Measurements from ENCODE around the gene GRIP1. TPM values are rescaled to one million over a fixed set of nuclear protein-coding genes. Genes with fewer than 3 reads are reported as not detected.

Gene GRIP1
- polyA plus RNA-seq, 2 donors, result 1.5 to 2.4 TPM

DNA sequence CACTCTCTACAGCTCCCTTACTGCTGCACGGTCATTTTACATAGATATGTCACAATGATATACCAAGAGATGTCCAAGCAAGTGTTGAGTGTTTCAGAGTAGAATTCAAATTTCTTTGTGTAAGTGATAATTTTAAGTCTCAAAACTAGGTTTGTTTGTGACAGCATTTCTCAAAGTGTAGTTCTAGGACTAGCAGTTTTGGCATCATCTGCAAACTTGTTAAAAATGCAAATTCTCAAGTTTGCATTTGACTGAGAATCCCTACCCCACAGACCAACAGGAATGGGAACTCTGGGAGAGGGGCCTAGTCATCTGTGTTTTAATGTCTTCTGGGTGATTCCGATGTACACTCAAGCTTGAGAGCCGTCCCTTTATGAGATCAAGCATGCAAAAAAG lies 279.0 kb downstream of the GRIP1 start:
- WGBS, 2 donors, result 85 to 94% methylated on average over 3 of the region's 3 CpGs
- H3K4me3 ChIP-seq (ENCODE audit: low read depth in 1 of 2, low read length in 2 of 2), result no peak overlapping the region

DNA sequence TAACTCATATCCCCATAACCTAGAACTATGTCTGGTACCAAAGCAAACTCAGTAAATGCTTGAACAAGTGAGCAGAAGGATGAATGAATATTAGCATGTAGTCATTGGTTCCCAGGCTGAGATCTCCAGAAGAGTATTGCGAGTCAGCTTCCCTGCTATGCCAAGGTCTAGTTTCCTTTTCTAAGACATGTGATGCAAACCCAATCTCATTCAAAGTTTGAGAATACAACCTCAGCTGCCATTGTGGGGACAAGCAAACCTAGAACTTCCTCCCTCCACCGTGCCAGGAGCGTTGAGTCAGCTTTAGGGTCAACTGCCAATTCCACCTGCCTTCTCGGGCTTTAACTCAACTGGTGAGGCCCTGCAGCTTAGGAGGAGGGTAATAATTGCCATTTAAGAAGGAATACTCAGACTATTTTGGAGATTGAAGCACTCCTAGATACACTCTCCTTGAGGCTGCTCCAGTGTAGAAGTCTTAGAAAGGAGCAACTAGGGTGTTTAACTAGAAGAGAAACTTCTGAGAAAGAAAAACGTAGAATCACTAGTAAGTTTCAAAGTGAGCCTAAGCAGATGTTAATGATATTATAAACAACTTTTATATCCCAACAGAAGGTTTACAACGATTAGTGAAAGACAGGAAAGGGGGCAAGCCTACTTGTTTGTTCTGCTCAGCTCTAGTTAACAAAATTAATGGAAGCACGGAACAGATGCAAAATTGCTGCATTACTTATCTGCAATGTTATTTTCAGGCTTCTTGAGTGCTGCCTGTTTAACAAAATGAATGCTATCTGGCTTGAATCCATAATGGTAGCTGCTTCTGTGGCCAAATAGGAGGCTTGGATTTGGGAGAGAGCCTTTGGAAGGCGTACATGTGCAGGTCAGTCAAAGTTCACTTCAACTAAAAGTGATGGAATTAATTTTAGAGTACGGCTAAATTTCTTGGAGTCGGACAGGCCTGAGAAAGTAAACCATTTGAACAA lies 279.7 kb downstream of the GRIP1 start:
- no peaks in the 10 kb centered on the region for H3K36me3 ChIP-seq (ENCODE audit: control insufficient read depth in 2 of 2, insufficient read depth in 2 of 2, low read length in 1 of 2)
- H3K4me1 ChIP-seq (ENCODE audit: control insufficient read depth in 2 of 2, insufficient read depth in 2 of 2, low read length in 1 of 2), result peaks cover 0 to 2% of the 10 kb centered on the region in 2 donors
- no peak overlapping the region for H3K27ac ChIP-seq (ENCODE audit: low read depth in 2 of 2, low read length in 1 of 2)
- no peaks in the 10 kb centered on the region for H3K9me3 ChIP-seq (ENCODE audit: control insufficient read depth in 2 of 2, insufficient read depth in 1 of 2, low read depth in 1 of 2, low read length in 1 of 2)
- WGBS, 2 donors, result 58 to 65% methylated on average over 10 of the region's 10 CpGs
- H3K27me3 ChIP-seq (ENCODE audit: control insufficient read depth in 1 of 2, insufficient read depth in 2 of 2, low read length in 2 of 2), result no peaks in the 10 kb centered on the region
- no peak overlapping the region for H3K4me3 ChIP-seq (ENCODE audit: low read depth in 1 of 2, low read length in 2 of 2)

More for the DNA sequence above, 279.0 kb downstream of the GRIP1 start:
- Histone ChIP-seq H3K36me3 (ENCODE audit: control insufficient read depth in 2 of 2, insufficient read depth in 2 of 2, low read length in 1 of 2) (no peaks in the 10 kb centered on the region), H3K27ac (ENCODE audit: low read depth in 2 of 2, low read length in 1 of 2) (no peak overlapping the region), H3K27me3 (ENCODE audit: control insufficient read depth in 1 of 2, insufficient read depth in 2 of 2, low read length in 2 of 2) (no peaks in the 10 kb centered on the region), H3K4me1 (ENCODE audit: control insufficient read depth in 2 of 2, insufficient read depth in 2 of 2, low read length in 1 of 2) (peaks cover 0 to 2% of the 10 kb centered on the region in 2 donors), H3K9me3 (ENCODE audit: control insufficient read depth in 2 of 2, insufficient read depth in 1 of 2, low read depth in 1 of 2, low read length in 1 of 2) (no peaks in the 10 kb centered on the region)

DNA sequence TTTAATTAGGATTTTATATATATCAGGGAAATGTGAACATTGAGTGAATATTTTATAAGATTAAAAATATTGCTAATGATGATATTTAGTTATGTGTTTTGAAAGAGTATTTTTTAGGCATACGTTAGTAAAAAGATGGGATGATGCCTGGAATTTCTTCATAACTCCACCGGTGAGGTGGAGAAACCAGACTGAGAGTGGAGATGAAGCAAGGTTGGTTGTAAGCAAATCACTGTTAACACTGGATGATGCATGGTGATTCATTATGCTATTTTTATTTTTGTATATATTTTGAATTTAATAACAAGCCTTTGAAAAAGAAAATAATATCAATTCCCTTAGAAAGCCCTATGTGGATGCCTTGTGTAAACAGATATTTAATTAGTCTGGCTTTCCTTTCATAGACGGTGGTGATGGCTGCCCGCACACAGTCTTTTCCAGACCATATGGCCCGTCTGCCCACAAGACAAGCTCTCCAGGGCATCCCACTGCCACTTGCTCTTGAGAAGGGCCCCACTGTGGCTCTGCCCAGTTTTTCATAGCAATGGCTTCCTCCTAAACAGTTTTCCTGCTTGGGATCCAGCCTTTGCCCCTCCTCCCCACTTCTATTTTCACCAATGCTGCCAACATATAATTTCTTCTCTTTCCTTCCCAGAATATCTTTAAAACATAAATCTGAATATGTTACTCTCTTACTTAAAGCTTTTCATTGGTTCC lies 281.1 kb downstream of the GRIP1 start:
- Histone ChIP-seq H3K4me3 (ENCODE audit: low read depth in 1 of 2, low read length in 2 of 2) (no peak overlapping the region), H3K9me3 (ENCODE audit: control insufficient read depth in 2 of 2, insufficient read depth in 1 of 2, low read depth in 1 of 2, low read length in 1 of 2) (no peaks in the 10 kb centered on the region), H3K4me1 (ENCODE audit: control insufficient read depth in 2 of 2, insufficient read depth in 2 of 2, low read length in 1 of 2) (peaks cover 0 to 2% of the 10 kb centered on the region in 2 donors), H3K27ac (ENCODE audit: low read depth in 2 of 2, low read length in 1 of 2) (no peak overlapping the region), H3K27me3 (ENCODE audit: control insufficient read depth in 1 of 2, insufficient read depth in 2 of 2, low read length in 2 of 2) (no peaks in the 10 kb centered on the region), H3K36me3 (ENCODE audit: control insufficient read depth in 2 of 2, insufficient read depth in 2 of 2, low read length in 1 of 2) (no peaks in the 10 kb centered on the region)
- WGBS, 2 donors, result 90 to 94% methylated on average over 5 of the region's 5 CpGs

DNA sequence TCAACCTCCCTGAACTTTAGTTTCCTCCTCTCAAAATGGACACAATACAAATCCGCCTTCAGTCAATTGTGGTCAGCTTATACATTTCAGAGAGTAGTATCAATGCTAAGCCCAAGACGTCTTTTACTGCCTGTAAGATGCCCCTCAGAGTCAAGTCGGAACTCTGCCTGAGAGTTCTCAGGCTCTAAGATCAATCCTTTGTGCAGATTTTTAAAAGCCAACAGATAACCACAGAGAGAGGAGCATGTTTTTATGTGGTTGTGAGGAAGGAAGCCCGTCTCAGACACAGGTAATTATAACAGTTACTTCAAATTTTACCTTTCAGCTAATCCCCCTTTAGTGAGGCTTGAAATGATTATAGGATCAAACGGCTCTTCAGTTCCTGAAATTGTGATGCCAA lies 285.0 kb downstream of the GRIP1 start:
- H3K4me1 ChIP-seq (ENCODE audit: control insufficient read depth in 2 of 2, insufficient read depth in 2 of 2, low read length in 1 of 2), result no peaks in the 10 kb centered on the region
- WGBS, 2 donors, result 57 to 62% methylated on average over 5 of the region's 5 CpGs
- H3K27me3 ChIP-seq (ENCODE audit: control insufficient read depth in 1 of 2, insufficient read depth in 2 of 2, low read length in 2 of 2), result no peaks in the 10 kb centered on the region
- no peaks in the 10 kb centered on the region for H3K9me3 ChIP-seq (ENCODE audit: control insufficient read depth in 2 of 2, insufficient read depth in 1 of 2, low read depth in 1 of 2, low read length in 1 of 2)
- H3K4me3 ChIP-seq (ENCODE audit: low read depth in 1 of 2, low read length in 2 of 2), result no peak overlapping the region
- H3K27ac ChIP-seq (ENCODE audit: low read depth in 2 of 2, low read length in 1 of 2), result no peak overlapping the region
- peaks cover 0 to 2% of the 10 kb centered on the region in 2 donors for H3K36me3 ChIP-seq (ENCODE audit: control insufficient read depth in 2 of 2, insufficient read depth in 2 of 2, low read length in 1 of 2)

DNA sequence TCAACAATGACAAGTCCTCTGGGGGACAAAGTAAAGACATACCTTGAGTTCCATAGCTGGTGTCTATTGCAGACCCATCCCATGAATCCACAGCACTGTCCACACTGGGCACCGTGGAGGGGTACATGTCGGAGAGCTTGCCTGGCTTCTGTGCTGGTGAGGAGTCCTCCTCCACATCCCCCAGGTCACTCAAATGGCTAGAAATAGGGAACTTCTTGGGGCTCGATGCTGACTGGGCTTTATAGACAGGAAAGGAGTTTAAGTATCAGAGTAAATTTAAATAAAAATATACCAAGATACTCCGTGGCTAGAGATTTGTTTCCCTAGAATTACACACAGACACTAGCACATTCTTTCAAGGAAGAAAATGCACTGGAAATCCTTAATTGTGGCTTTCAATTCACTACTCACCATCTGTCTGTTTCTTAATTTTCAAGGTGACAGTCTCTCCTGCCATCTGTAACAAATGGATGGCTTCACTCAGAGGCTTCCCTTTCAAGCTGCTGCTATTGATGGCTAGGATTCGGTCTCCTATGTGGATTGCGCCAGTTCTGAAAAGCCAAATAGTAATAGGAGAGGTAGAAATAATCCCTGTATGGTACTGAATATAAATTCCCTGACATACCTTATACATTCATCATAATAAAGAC lies 286.5 kb downstream of the GRIP1 start:
- Histone ChIP-seq H3K4me3 (ENCODE audit: low read depth in 1 of 2, low read length in 2 of 2) (no peak overlapping the region), H3K27me3 (ENCODE audit: control insufficient read depth in 1 of 2, insufficient read depth in 2 of 2, low read length in 2 of 2) (no peaks in the 10 kb centered on the region), H3K36me3 (ENCODE audit: control insufficient read depth in 2 of 2, insufficient read depth in 2 of 2, low read length in 1 of 2) (peaks cover 0 to 2% of the 10 kb centered on the region in 2 donors), H3K9me3 (ENCODE audit: control insufficient read depth in 2 of 2, insufficient read depth in 1 of 2, low read depth in 1 of 2, low read length in 1 of 2) (no peaks in the 10 kb centered on the region), H3K27ac (ENCODE audit: low read depth in 2 of 2, low read length in 1 of 2) (no peak overlapping the region), H3K4me1 (ENCODE audit: control insufficient read depth in 2 of 2, insufficient read depth in 2 of 2, low read length in 1 of 2) (no peaks in the 10 kb centered on the region)
- 85 to 92% methylated on average over 6 of the region's 6 CpGs for WGBS, 2 donors

DNA sequence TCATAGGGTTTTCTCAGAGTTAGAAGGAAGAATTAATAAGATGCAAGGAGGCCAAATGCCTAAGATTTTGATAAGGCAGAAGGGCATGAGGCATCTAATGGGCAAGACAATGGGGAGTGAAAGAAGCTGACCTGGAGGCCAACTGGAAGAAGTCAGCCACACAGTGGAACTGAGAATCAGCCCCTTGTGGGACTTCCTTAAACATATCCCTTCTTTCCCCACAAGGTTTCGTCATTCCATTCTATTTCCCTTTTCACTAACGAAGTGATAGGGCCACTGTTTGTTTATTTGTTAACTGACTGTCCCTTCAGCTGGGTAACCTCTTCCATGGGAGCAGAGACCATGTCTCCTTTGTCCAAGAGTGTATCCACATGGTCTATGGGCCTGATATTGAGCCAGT lies 290.4 kb downstream of the GRIP1 start:
- Histone ChIP-seq H3K27ac (ENCODE audit: low read depth in 2 of 2, low read length in 1 of 2) (no peak overlapping the region), H3K4me3 (ENCODE audit: low read depth in 1 of 2, low read length in 2 of 2) (no peak overlapping the region), H3K27me3 (ENCODE audit: control insufficient read depth in 1 of 2, insufficient read depth in 2 of 2, low read length in 2 of 2) (no peaks in the 10 kb centered on the region), H3K4me1 (ENCODE audit: control insufficient read depth in 2 of 2, insufficient read depth in 2 of 2, low read length in 1 of 2) (no peaks in the 10 kb centered on the region), H3K36me3 (ENCODE audit: control insufficient read depth in 2 of 2, insufficient read depth in 2 of 2, low read length in 1 of 2) (peaks cover 0 to 2% of the 10 kb centered on the region in 2 donors), H3K9me3 (ENCODE audit: control insufficient read depth in 2 of 2, insufficient read depth in 1 of 2, low read depth in 1 of 2, low read length in 1 of 2) (no peaks in the 10 kb centered on the region)
- WGBS, 2 donors, result 65 to 76% methylated on average over 2 of the region's 2 CpGs

DNA sequence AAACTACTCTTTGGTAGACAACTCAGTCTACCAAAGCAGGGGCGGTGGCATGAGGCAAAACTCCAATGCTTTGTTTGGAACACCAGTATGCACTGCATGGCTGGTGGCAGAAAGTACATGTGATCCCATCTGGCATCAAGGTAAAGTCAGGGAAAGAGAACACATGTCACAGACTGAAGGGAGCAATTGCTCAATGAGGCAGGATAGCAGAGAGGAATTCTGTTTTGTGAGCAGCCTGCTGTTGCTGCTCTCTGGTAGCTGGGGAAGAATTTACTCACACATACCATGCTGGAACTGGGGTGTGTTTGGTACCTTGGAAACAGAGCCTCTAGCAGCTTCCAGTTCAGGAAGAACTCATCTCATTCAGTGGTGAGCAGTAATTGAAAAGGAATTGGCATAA lies 291.8 kb downstream of the GRIP1 start:
- H3K27me3 ChIP-seq (ENCODE audit: control insufficient read depth in 1 of 2, insufficient read depth in 2 of 2, low read length in 2 of 2), result no peaks in the 10 kb centered on the region
- 73 to 100% methylated on average over 1 of the region's 1 CpG for WGBS, 2 donors

DNA sequence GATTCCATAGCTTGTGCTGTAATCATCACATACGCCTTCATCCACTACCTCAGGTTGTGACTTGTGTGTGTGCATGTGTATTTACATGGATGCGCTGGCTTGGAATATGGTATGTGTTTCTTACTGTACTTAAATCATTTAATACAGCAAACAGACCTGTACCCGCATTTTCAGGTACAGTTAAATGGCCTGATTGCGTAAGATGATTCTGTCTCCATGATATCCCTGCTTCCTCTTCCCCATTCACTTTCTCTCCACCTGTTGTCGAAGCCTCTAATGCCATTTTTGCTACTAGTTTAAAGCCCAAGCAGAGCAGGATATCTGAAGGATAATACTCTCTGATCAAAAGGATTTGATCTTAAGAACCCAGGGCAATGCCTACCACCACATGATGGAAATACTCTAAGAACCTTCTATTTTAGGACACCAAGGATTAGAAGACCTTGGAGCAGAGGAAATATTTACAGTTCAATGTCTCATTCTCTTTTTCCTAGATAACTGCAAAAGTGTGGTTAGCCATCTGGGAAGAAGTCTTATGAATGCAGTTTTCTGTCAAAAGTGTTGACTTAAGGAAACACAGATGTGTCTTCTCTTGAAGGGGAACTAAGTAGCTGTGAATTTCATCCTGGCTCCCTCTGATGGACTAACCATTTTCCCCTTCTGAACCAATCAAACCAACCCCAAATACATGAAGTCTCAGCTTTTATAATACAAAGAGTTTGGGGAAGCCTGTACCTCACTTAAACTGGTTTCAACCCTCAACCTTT lies 297.9 kb downstream of the GRIP1 start:
- H3K4me3 ChIP-seq (ENCODE audit: low read depth in 1 of 2, low read length in 2 of 2), result no peak overlapping the region
- no peaks in the 10 kb centered on the region for H3K36me3 ChIP-seq (ENCODE audit: control insufficient read depth in 2 of 2, insufficient read depth in 2 of 2, low read length in 1 of 2)
- WGBS, 2 donors, result 94 to 96% methylated on average over 5 of the region's 5 CpGs
- no peaks in the 10 kb centered on the region for H3K9me3 ChIP-seq (ENCODE audit: control insufficient read depth in 2 of 2, insufficient read depth in 1 of 2, low read depth in 1 of 2, low read length in 1 of 2)
- no peaks in the 10 kb centered on the region for H3K4me1 ChIP-seq (ENCODE audit: control insufficient read depth in 2 of 2, insufficient read depth in 2 of 2, low read length in 1 of 2)
- no peaks in the 10 kb centered on the region for H3K27me3 ChIP-seq (ENCODE audit: control insufficient read depth in 1 of 2, insufficient read depth in 2 of 2, low read length in 2 of 2)
- no peak overlapping the region for H3K27ac ChIP-seq (ENCODE audit: low read depth in 2 of 2, low read length in 1 of 2)

More for the DNA sequence above, 291.8 kb downstream of the GRIP1 start:
- Histone ChIP-seq H3K27ac (ENCODE audit: low read depth in 2 of 2, low read length in 1 of 2) (no peak overlapping the region), H3K9me3 (ENCODE audit: control insufficient read depth in 2 of 2, insufficient read depth in 1 of 2, low read depth in 1 of 2, low read length in 1 of 2) (no peaks in the 10 kb centered on the region), H3K36me3 (ENCODE audit: control insufficient read depth in 2 of 2, insufficient read depth in 2 of 2, low read length in 1 of 2) (peaks cover 0 to under 1% of the 10 kb centered on the region in 2 donors), H3K4me3 (ENCODE audit: low read depth in 1 of 2, low read length in 2 of 2) (no peak overlapping the region), H3K4me1 (ENCODE audit: control insufficient read depth in 2 of 2, insufficient read depth in 2 of 2, low read length in 1 of 2) (no peaks in the 10 kb centered on the region)

DNA sequence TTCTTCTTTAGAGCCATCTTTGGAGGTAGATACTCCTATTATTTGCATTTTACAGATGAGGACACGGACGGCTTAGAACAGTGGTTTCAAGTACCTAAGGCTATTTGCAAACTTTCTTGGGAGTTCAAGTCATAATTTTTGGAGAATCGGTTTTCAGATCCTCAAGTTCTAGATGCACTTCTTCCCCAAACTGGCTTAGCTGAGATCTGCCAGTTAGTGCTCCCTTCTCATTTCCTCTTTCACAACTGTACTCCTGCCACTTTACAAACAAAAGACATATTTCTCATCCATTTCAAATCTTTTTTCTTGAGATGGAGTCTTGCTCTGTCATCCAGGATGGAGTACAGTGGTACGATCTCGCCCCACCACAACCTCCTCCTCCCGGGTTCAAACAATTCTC lies 299.3 kb downstream of the GRIP1 start:
- Histone ChIP-seq H3K4me3 (ENCODE audit: low read depth in 1 of 2, low read length in 2 of 2) (no peak overlapping the region), H3K9me3 (ENCODE audit: control insufficient read depth in 2 of 2, insufficient read depth in 1 of 2, low read depth in 1 of 2, low read length in 1 of 2) (no peaks in the 10 kb centered on the region), H3K4me1 (ENCODE audit: control insufficient read depth in 2 of 2, insufficient read depth in 2 of 2, low read length in 1 of 2) (no peaks in the 10 kb centered on the region), H3K36me3 (ENCODE audit: control insufficient read depth in 2 of 2, insufficient read depth in 2 of 2, low read length in 1 of 2) (no peaks in the 10 kb centered on the region), H3K27ac (ENCODE audit: low read depth in 2 of 2, low read length in 1 of 2) (no peak overlapping the region), H3K27me3 (ENCODE audit: control insufficient read depth in 1 of 2, insufficient read depth in 2 of 2, low read length in 2 of 2) (no peaks in the 10 kb centered on the region)
- 90 to 93% methylated on average over 6 of the region's 6 CpGs for WGBS, 2 donors

Measured in esophagus (tissue), 2 donors.